H9 (cell line): ENCODE results near the gene RAMP3. TPM values are rescaled to one million over a fixed set of nuclear protein-coding genes. Genes with fewer than 3 reads are reported as not detected.

Source experiments
- DNase-seq: peaks from one replicate; pipeline ENCODE4 v3.0.0-alpha.2; 2017
- H2AFZ ChIP-seq: one replicate; pipeline ENCODE4 v1.6.1; 2013; ENCODE audit warnings: mild to moderate bottlenecking, low read length, control low read depth, moderate library complexity
- H2AK5ac ChIP-seq: 2 replicates; pipeline ENCODE4 v1.6.1; 2013; ENCODE audit warnings: low read length, control low read depth, mixed read lengths; ENCODE audit not compliant: insufficient read length
- H2BK120ac ChIP-seq: one replicate; pipeline ENCODE4 v1.6.1; 2013; ENCODE audit warnings: low read depth, mild to moderate bottlenecking, low read length, control low read depth, inconsistent platforms; ENCODE audit not compliant: poor library complexity, severe bottlenecking
- H2BK12ac ChIP-seq: 2 replicates; pipeline ENCODE4 v1.6.1; 2013; ENCODE audit warnings: low read length, control low read depth, mixed read lengths, low read depth; ENCODE audit not compliant: insufficient read length
- H2BK15ac ChIP-seq: 2 replicates; pipeline ENCODE4 v1.6.1; 2013; ENCODE audit warnings: low read depth, low read length, control low read depth
- H2BK20ac ChIP-seq: one replicate; pipeline ENCODE4 v1.6.1; 2013; ENCODE audit warnings: low read depth, mild to moderate bottlenecking, low read length, control low read depth, inconsistent platforms; ENCODE audit not compliant: poor library complexity, severe bottlenecking
- H2BK5ac ChIP-seq: 2 replicates; pipeline ENCODE4 v1.6.1; 2013; ENCODE audit warnings: low read length, control low read depth, mixed read lengths; ENCODE audit not compliant: insufficient read length
- H3K14ac ChIP-seq: 2 replicates; pipeline ENCODE4 v1.6.1; 2013; ENCODE audit warnings: low read length, control low read depth; ENCODE audit not compliant: insufficient read depth
- H3K18ac ChIP-seq: 2 replicates; pipeline ENCODE4 v1.6.1; 2013; ENCODE audit warnings: low read depth, mild to moderate bottlenecking, mixed read lengths, low read length, control low read depth; ENCODE audit not compliant: insufficient read length
- H3K23ac ChIP-seq: 2 replicates; pipeline ENCODE4 v1.6.1; 2013; ENCODE audit warnings: low read length, control low read depth, mixed read lengths, low read depth; ENCODE audit not compliant: insufficient read length
- H3K23me2 ChIP-seq: 2 replicates; pipeline ENCODE4 v1.6.1; 2013; ENCODE audit warnings: low read depth, mild to moderate bottlenecking, mixed read lengths, low read length, control low read depth; ENCODE audit not compliant: insufficient read length, poor library complexity, severe bottlenecking
- H3K27ac ChIP-seq: 2 replicates; pipeline ENCODE4 v1.5.1; 2013; ENCODE audit warnings: low read length, control low read depth, mixed read lengths, low read depth; ENCODE audit not compliant: insufficient read length
- H3K27me3 ChIP-seq: 2 replicates; pipeline ENCODE4 v1.6.1; 2013; ENCODE audit warnings: low read length, control low read depth, inconsistent platforms; ENCODE audit not compliant: insufficient read depth
- H3K4ac ChIP-seq: 2 replicates; pipeline ENCODE4 v1.6.1; 2013; ENCODE audit warnings: low read depth, mild to moderate bottlenecking, control low read depth, inconsistent platforms, low read length, moderate library complexity
- H3K4me1 ChIP-seq: 2 replicates; pipeline ENCODE4 v1.6.1; 2013; ENCODE audit warnings: low read length, control low read depth, inconsistent platforms; ENCODE audit not compliant: insufficient read depth
- H3K4me2 ChIP-seq: 2 replicates; pipeline ENCODE4 v1.6.1; 2013; ENCODE audit warnings: low read length, control low read depth, mixed read lengths; ENCODE audit not compliant: insufficient read length, insufficient read depth
- H3K56ac ChIP-seq: 2 replicates; pipeline ENCODE4 v1.6.1; 2013; ENCODE audit warnings: low read depth, mild to moderate bottlenecking, mixed read lengths, low read length, control low read depth; ENCODE audit not compliant: insufficient read length
- H3K79me1 ChIP-seq: 2 replicates; pipeline ENCODE4 v1.6.1; 2013; ENCODE audit warnings: low read depth, mild to moderate bottlenecking, moderate library complexity, low read length, control low read depth, inconsistent platforms; ENCODE audit not compliant: insufficient read depth, poor library complexity, severe bottlenecking
- H3K79me2 ChIP-seq: 2 replicates; pipeline ENCODE4 v1.6.1; 2013; ENCODE audit warnings: low read length, control low read depth, inconsistent platforms; ENCODE audit not compliant: insufficient read depth
- H3K9ac ChIP-seq: 2 replicates; pipeline ENCODE4 v1.6.1; 2013; ENCODE audit warnings: low read length, control low read depth, mixed read lengths; ENCODE audit not compliant: insufficient read length; ENCODE audit errors: extremely low read depth
- H3K9me3 ChIP-seq: one replicate; pipeline ENCODE4 v1.6.1; 2013; ENCODE audit warnings: low read depth, low read length, inconsistent platforms; ENCODE audit not compliant: control insufficient read depth
- H3T11ph ChIP-seq: one replicate; pipeline ENCODE4 v1.6.1; 2013; ENCODE audit warnings: mild to moderate bottlenecking, low read length, control low read depth, inconsistent platforms
- H4K20me1 ChIP-seq: one replicate; pipeline ENCODE4 v1.6.1; 2013; ENCODE audit not compliant: control insufficient read depth, insufficient read length, insufficient read depth
- H4K5ac ChIP-seq: 2 replicates; pipeline ENCODE4 v1.6.1; 2013; ENCODE audit warnings: low read depth, mild to moderate bottlenecking, mixed read lengths, low read length, control low read depth; ENCODE audit not compliant: insufficient read length
- H4K8ac ChIP-seq: replicated peaks from 2 replicates; pipeline ENCODE4 v1.6.1; 2013; ENCODE audit warnings: low read length, control low read depth, mixed read lengths, low read depth; ENCODE audit not compliant: insufficient read length
- H4K91ac ChIP-seq: 2 replicates; pipeline ENCODE4 v1.6.1; 2013; ENCODE audit warnings: low read depth, mild to moderate bottlenecking, moderate library complexity, mixed read lengths, low read length, control low read depth; ENCODE audit not compliant: insufficient read length
- H3K27ac Mint-ChIP-seq, 3 experiments: 2 replicates in 2 of 3; 3 replicates in 1 of 3; pipeline ENCODE4 v1.8.0; 2020 to 2021; ENCODE audit warnings: mixed read lengths in 3 of 3, mild to moderate bottlenecking in 1 of 3, moderate library complexity in 1 of 3
- H3K27me3 Mint-ChIP-seq: 2 replicates; pipeline ENCODE4 v1.8.0; 2021; ENCODE audit warnings: low read depth, mild to moderate bottlenecking, moderate library complexity, mixed read lengths
- H3K36me3 Mint-ChIP-seq, 3 experiments: 2 replicates in 2 of 3; 3 replicates in 1 of 3; pipeline ENCODE4 v1.8.0; 2020 to 2021; ENCODE audit warnings: low read depth in 3 of 3, mixed read lengths in 3 of 3; ENCODE audit not compliant: insufficient read depth in 1 of 3
- H3K4me1 Mint-ChIP-seq, 2 experiments: 2 replicates each; pipeline ENCODE4 v1.8.0; 2020; ENCODE audit warnings: mixed read lengths in 2 of 2
- H3K4me3 Mint-ChIP-seq, 2 experiments: 2 replicates in 1 of 2; 3 replicates in 1 of 2; pipeline ENCODE4 v1.8.0; 2020 to 2021; ENCODE audit warnings: mild to moderate bottlenecking in 2 of 2, mixed read lengths in 2 of 2, moderate library complexity in 1 of 2
- H3K9me3 Mint-ChIP-seq, 2 experiments: 2 replicates in 1 of 2; 3 replicates in 1 of 2; pipeline ENCODE4 v1.8.0; 2020; ENCODE audit warnings: mild to moderate bottlenecking in 2 of 2, mixed read lengths in 2 of 2, moderate library complexity in 1 of 2
- CTCF ChIP-seq: fragments of 200-600 bp; sonication (generic); conservative IDR thresholded peaks from 3 replicates; pipeline ENCODE4 v1.8.0; 2021; ENCODE audit warnings: antibody characterized with exemption, mild to moderate bottlenecking
- WGBS: extraction: QIAGEN DNeasy Blood & Tissue Kit; methylation state at CpG from one replicate; pipeline ENCODE4 v1.1.7; 2013; ENCODE audit warnings: missing lambda C conversion rate, low lambda C conversion rate, mixed read lengths; ENCODE audit not compliant: insufficient read length; ENCODE audit errors: extremely low coverage; 5-methylcytosine and 5-hydroxymethylcytosine counted together
- total RNA-seq: library from RNA; stranded (reverse); gene quantifications from 2 replicates; pipeline ENCODE4 v1.2.1, GENCODE V29; 2021

RAMP3 gene
- total RNA-seq, 1 experiment from 2014 or later: 0.63 TPM

DNA sequence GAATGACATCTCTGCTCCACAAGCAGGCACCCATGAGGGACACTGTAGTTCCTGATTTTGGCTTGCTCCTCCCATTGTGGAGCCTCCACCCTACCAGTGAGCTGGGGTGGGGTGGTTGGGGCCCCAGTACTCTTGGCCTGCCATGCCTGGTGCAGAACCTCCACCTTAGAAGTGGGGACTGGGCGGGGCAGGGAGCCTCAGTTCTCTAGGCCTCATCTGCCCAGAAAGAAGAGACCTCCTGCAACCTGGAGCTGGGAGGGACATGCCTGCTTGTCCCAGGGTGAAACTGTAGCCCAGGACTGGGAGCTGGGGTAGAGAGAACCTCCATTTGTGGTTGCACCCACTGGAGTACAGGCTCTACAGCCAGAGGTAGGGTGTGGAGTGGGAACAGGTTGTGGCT is 14.4 kb downstream of the RAMP3 start:
- H4K5ac ChIP-seq: no peak overlapping the region
- no peak overlapping the region for H3K4me3 Mint-ChIP-seq

More for the DNA sequence above, 14.4 kb downstream of the RAMP3 start:
- H2BK5ac ChIP-seq: no peak overlapping the region
- no peak overlapping the region for H2AK5ac ChIP-seq
- no peak overlapping the region for H3K9ac ChIP-seq
- H3K4me1 ChIP-seq: no peaks in the 10 kb centered on the region
- no peak overlapping the region for H3K27ac Mint-ChIP-seq
- H2AFZ ChIP-seq: no peak overlapping the region
- no peak overlapping the region for H2BK15ac ChIP-seq
- H2BK12ac ChIP-seq: no peak overlapping the region
- no peak overlapping the region for H3K56ac ChIP-seq
- no peak overlapping the region for H2BK20ac ChIP-seq
- no peak overlapping the region for H3K23ac ChIP-seq
- no peak overlapping the region for H3K4me2 ChIP-seq
- H3K79me2 ChIP-seq: no peaks in the 10 kb centered on the region
- TF ChIP-seq CTCF: no peak
- no peaks in the 10 kb centered on the region for H3K23me2 ChIP-seq
- no peaks in the 10 kb centered on the region for H3K79me1 ChIP-seq
- H3K27me3 ChIP-seq: no peaks in the 10 kb centered on the region
- H4K91ac ChIP-seq: no peak overlapping the region
- DNase-seq: no peak
- no peak overlapping the region for H4K8ac ChIP-seq
- H3K27ac ChIP-seq: no peak overlapping the region
- no peak overlapping the region for H2BK120ac ChIP-seq
- H4K20me1 ChIP-seq: no peaks in the 10 kb centered on the region
- no peaks in the 10 kb centered on the region for H3K9me3 ChIP-seq
- no peak overlapping the region for H3T11ph ChIP-seq
- H3K4me1 Mint-ChIP-seq: no peaks in the 10 kb centered on the region; a peak in 1 of 4 replicates
- H3K27me3 Mint-ChIP-seq: peaks cover 3% of the 10 kb centered on the region; the same call in 1 of the 2 replicates
- H3K4ac ChIP-seq: no peak overlapping the region
- no peak overlapping the region for H3K18ac ChIP-seq
- no peaks in the 10 kb centered on the region for H3K9me3 Mint-ChIP-seq
- no peak overlapping the region for H3K14ac ChIP-seq
- no peaks in the 10 kb centered on the region for H3K36me3 Mint-ChIP-seq
- no CpG with 5 or more reads among the region's 1 CpG for WGBS
